Left hindlimb (tissue), 1 donor: ENCODE data around the gene FANCC.
"Not testable (repeated sequence)": the region's sequence is repeated elsewhere in the genome, so short reads cannot be mapped to it uniquely, and the experiment has no call there.

Source experiments
- DNase-seq: peaks from one replicate; pipeline ENCODE4 v3.0.0-alpha.2; 2018

Gene FANCC

DNA sequence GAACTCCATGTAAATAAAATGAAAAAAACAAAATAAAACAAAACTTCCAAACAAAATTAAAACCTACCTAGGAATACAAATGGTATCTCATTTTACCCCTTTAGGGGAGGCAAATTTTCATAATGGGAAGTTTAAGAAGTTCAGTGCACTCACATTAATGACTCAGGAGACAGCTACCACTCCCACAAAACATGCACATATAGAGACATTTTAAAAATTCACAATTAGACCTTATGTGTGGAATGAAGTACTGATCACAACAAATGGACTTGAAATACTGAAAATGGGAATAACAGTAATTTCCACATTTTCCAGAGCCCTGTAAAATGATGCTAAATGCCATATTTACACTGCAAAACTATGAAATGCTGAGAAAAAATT lies 91.8 kb downstream of the FANCC start:
- DNase-seq, result no peak

DNA sequence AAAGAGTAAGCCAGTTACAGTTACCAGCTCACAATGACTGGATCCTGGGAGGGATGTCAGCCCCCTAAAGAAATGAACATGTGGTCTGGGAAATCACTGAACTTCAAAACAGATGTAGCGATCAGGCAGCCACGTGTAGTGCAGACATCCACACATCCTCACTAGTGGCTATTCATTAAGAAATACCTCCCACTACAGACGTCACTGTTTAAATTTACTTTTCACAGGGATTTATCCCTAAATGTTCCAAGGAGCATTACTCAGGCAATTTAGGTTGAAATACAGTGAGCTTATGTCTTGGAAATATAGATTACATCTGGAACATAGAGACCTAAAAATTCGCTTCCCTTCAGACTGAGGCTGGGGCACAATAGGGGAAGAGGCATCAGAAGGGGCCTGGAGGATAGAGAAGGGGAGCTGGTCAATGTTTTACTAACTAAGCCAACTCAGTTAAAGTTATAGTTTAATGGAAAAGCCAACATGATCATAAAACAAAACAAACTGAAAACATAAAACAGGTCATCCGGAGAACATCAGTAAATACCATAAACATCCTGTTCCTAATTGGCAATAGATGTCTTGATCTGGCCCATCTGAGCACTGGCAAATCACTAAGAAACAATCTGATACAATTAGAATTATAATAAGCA lies 92.3 kb downstream of the FANCC start:
- DNase-seq, result no peak

DNA sequence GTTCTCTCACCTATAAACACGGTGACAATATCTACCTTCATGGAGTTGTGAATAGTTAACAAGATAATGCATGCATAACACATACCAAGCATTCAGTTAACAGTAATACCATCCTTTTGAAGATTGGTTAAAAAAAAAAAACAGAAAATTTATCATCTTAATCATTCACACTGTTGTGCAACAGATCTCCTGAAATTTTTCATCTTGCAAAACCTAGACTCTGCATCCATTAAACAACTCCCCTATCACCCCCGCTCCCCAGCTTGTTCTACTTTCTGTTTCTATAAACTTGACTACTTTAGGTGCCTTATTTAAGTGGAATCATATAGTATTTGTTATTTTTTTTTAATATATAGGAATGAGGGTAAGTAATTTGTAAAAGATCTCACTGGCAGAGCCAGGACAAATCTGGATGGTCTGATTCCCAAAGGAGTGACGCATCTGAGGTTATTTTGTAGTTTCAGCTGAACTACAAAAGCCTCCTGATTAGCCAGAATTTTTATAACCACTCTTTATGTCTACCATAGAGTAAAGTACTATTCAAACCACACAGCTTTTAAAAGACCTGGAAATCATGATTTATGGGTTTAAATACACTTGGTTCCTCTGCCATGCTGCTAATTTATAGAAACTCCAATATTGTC lies 93.0 kb downstream of the FANCC start:
- DNase-seq, result no peak

DNA sequence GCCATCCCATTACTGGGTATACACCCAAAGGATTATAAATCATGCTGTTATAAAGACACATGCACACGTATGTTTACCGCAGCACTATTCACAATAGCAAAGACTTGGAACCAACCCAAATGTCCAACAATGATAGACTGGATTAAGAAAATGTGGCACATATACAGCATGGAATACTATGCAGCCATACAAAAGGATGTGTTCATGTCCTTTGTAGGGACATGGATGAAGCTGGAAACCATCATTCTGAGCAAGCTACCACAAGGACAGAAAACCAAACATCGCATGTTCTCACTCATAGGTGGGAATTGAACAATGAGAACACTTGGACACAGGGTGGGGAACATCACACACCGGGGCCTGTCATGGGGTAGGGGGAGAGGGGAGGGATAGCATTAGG lies 97.2 kb downstream of the FANCC start:
- not testable (repeated sequence) for DNase-seq

DNA sequence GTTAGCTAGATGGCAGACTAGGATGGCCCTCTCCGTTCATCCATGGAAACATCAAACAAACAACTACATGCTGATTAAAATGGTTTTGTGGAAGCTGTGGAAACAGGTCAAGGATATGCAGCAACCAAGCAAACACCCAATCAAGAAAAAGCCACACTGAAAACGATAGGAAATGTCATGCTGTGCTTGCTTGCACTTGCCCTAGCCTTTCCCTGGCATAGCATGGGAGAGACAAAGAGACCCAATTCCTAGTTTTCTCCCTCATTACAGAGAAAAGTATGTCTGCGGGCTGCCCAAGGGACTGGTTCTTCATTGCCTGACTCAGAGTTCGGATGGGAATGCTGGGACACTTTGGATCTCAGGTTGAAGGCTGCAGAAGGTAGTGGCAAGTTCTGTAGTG lies 98.7 kb downstream of the FANCC start:
- DNase-seq, result no peak

DNA sequence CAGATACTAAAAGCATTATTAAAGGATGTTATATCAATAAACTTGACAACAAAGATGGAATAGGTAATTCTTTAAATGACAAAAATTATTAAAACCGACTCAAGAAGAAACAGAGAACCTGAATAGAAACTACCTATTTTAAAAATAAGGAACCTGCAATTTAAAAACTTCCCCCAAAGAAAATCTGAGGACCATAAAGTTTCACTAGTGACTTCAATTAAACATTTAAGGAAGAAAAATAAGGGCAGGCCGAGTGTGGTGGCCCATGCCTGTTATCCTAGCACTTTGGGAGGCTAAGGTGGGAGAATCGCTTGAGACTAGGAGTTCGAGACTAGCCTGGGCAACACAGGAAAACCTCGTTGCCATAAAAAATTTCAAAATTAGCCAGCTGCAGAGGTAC lies 99.6 kb downstream of the FANCC start:
- DNase-seq, result no peak

DNA sequence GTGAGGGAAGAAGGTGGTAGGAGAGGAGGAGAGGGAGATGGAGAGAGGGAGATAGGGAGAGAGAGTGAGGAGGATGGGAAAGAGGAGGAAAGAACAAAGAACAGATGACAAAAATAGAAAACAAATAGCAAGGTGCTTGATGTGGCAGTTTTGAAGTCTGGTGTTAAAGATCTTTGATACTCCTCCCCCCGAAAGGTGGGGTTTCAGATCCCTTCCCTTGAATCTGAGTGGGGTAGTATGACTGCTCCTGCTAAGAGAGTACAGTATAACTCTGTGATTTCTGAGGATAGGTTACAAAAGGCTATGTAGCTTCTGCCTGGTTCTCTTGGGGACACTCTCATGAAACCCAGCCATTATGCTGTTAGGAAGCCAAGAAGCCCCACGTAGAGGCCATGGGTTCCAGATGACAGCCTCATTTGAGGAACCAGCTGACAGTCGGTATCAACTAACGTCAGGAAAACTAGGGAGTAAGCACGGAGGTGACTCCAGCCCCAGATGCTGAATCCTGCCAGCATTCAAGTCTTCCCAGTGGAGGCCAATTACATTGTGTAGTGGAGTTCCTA lies 102.1 kb downstream of the FANCC start:
- DNase-seq, result no peak

DNA sequence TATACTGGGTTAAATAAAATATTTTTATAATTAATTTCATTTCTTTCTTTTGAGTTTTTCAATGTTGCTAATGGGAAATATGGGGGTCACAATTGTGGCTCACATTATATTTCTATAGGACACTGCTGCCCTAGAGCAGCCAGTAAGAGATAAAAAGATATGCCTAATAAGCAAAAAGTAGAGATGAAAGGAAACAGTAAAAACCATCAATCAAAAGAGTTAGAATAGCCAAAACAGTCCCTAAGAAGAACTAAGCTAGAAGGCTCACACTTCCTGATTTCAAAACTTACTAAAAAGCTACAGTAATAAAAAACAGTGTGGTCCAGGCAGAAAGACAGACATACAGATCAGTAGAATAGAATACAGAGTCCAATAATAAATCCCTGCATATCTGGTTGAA lies 104.4 kb downstream of the FANCC start:
- no peak for DNase-seq

DNA sequence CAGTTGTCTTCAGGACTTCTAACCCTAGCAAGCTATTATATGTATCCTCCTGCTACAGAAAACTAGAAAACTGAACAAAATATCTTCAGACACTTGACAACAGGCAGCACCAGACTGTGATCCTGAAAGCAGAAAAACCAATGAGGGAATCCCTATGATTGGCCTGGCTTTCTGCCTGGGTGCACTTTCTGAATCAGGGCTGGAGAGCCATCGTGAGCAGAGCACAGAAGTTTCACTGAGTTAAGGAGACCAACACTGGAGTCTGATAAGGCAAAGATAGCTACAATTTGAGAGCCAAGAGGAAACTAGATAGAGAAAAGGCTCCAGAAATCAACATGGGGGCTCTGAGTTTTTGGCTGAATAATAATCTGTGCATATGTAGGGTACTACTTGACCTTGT lies 106.5 kb downstream of the FANCC start:
- no peak for DNase-seq

DNA sequence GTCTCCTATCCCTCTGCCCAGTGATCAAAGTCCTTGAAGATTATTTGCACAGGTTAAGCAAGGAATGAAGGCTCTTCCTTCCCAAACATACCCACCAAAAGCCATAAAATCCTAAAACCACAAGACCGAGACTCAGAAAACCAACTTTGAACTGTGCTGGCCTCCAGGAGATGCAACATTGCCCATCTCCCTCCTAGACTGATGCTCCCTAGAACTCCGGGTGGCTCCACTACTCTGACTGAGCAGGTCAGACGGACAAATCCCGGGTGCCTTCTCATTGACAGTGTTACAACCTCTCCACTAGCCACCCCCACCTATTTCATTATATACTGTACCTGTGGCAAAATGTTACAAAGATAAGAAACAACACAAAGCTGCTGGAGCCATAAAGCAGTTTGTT lies 110.1 kb downstream of the FANCC start:
- DNase-seq, result no peak

DNA sequence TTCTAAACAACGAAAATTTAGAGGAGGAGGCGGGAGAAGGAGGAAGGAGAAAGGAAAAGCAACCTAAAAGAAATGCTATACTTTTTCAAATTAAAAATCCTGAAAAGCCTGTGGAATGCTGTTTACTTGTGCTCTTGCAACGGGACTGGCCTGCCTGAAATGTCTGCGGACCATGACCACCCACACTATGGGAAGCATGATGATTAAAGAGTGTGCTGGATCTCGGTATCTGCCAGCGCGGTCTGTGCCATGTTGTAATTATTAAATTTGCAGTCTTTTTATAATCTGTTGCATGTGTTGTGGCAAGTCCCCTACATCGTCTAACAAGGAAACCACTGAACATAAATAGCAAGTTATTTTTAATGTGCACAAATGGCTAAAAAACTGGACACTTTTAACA lies 111.4 kb downstream of the FANCC start:
- DNase-seq, result peak; percentile 38

DNA sequence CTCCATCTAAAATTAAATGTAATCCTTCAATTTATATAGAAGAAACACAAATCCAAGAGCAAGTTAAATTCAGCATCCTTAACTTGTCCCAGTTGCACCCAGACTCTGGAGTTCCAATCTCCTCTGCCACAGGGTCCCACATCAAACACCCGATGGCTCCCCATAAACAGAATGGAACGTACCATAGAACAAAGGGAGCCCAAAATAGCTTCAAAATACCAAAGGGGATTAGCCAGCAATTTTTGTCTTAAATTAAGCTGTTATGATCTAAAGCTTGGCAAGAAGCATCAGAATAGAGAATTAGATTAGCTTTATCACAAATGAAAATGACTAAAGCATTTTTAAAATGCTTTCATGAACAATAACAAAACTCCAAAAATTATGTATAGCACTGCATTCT lies 112.8 kb downstream of the FANCC start:
- DNase-seq, result no peak

DNA sequence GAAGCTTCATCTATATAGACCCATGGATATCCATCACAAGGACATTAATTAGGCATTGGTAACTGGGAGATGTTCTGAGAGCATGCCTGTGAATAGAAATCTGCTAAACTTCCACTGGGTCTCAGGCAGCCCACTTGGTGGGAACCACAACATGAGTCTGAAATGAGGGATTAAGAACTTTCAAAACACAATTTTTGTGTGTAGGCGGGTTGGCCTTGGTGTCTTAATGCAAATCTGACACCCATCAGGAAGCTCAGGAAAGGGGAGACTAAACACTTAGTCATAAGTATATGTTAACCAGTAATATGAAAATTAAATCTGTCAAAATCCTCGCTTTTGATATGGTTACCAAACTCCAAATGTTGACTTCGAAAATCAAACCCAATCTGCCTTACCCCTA lies 113.2 kb downstream of the FANCC start:
- no peak for DNase-seq

DNA sequence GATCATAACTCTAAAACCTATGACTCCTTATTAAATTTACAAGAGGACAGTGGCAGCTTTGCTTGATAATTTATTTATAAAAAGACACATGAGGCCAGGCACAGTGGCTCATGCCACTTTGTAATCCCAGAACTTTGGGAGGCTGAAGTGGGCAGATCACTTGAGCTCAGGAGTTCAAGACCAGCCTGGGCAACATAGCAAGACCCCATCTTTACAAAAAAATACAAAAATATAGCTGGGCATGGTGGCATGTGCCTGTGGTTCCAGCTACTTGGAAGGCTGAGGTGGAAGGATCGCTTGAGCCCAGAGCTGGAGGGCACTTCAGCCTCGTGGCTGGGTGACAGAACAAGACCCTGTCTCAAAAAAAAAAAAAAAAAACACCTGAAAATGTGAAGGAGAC lies 114.5 kb downstream of the FANCC start:
- not testable (repeated sequence) for DNase-seq

DNA sequence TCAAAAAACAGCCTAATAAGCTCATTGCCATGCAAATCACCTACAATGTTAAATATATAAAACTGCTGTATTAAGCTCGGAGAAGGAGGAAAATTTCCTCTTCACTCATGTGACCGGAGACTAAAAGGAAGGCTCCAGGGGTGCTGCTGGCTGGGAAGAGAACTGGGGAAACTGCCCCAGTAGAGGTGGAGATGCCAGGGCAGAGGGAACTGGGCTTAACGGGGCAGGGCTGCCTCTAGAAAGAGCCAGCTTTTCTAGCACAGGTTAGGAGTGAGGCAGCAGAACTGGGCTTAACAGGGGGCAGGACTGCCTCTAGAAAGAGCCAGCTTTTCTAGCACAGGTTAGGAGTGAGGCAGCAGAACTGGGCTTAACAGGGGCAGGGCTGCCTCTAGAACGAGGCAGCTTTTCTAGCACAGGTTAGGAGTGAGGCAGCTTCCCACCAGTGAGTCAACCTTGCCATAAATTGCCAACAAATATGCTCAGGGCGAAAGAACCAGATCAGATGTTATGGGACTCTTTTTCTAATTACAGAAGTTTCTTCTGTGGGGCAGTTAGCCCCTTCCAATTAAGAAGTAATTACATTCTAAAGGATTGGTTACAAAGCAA lies 115.3 kb downstream of the FANCC start:
- no peak for DNase-seq

DNA sequence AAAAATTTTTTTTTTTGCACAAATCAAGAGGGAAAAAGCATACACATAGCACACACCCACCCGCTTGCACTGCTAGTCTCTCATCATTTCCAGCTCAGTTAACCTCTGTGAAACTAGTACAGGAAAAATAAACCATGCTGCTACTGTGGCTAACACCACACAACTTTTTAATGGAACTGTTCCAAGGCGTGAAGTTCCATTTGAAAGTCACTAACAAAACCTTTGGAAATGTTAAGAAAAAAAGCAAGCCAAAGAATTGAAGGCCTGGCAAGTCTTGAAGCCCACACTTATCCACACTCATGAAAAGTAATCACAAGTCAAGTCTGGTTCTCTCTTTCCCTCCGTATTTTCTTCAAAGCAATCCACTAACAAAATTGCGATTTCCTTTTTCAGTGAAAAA lies 116.3 kb downstream of the FANCC start:
- no peak for DNase-seq

DNA sequence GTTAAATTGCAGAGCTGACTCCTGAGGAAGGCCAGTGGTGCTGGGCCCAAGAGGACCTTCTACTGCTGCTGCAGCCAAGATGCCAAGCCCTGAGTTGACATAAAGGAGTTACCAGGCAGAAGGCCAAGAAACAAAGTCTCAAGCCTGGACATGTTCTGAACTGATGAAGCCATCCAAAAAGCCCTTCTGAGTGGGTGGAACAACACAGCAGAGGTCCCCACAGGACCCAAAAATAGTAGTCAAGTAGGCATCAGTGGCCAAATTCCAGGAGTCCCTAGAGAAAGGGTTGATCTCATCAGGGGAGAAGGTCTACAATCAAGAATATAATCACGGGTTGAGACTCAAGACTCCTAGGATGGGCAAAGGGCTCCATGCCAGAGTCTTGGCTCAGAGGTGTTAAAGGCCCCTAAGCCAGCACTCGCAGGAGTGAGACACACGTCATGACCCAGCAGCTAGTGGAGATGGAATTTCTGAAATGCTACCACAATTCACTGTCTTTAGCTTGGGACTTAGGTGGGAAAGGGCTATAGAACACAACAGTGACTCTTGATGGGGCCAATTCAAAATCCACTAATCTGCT lies 119.7 kb downstream of the FANCC start:
- peak; percentile 71 for DNase-seq

DNA sequence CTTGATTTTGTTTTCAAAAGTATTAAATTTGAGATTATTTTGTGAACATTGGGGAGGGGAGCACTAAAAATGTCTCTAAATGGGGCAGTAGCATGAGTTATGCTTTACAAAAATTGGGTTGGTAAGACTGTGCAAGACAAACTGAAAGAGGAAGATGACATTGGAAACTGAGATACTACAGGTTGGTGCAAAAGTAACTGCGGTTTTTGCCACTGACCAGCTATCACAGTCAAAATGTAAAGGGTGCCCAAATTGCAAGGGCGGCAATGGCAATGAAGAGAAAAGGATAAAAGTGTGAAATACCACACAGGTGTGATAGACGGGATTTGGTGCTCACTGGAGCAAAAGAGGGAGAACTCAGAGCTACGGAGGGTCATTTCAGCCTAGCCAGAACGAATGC lies 124.0 kb downstream of the FANCC start:
- no peak for DNase-seq

DNA sequence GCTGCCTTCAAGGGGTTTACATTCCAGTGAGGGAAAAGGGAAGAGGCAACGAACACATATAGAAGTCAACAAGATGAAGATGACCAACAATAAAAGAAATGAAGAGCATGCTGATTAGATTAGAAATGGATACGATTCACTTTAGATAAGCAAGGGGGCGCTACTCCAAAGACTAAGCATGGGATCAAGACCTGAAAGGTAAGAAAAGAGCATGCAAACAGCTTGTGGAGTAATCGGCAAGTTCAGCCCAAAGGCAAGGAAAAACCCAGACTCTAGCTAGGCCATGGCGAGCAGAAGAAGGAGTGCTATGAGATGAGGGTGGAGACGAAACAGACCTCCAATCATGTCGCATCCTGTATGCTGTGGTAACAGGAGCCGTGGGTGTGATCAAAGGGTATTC lies 124.4 kb downstream of the FANCC start:
- no peak for DNase-seq

DNA sequence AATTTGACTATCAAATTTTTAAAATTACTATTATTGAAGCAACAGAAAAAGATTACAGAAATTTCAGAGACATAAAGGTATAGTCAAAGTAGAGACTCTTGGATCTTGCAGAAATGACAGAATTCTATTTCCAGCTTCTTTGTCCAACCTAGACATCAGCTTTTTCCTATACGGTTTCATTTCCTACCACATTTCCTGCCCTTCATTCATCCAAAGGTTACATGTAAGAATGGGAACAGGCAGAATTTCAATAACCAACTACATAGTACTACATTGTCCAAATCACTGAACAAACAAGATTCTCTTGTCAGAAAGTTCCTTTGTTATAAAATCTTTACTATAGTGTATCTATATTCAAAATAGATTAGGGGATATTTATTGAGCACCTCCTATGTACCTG lies 124.9 kb downstream of the FANCC start:
- DNase-seq, result no peak

DNA sequence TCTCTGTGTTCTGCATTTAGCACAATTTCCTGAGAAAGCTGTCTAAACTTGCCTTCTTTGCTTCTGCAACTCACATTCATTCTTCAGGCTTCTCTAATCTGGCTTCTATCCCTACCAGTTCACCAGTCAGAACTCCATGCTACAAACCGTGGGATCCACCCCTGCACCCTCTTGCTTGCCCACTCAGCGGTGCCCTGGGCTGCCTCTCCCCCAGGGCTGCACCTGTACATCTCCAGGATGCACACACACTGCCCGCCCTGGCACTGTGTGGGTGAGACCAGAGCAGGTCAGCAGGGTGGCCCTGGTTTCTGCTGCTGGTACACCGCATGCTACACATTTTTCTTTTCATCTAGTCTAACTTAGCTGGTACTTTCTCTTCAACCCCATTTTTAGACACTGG lies 127.1 kb downstream of the FANCC start:
- no peak for DNase-seq

DNA sequence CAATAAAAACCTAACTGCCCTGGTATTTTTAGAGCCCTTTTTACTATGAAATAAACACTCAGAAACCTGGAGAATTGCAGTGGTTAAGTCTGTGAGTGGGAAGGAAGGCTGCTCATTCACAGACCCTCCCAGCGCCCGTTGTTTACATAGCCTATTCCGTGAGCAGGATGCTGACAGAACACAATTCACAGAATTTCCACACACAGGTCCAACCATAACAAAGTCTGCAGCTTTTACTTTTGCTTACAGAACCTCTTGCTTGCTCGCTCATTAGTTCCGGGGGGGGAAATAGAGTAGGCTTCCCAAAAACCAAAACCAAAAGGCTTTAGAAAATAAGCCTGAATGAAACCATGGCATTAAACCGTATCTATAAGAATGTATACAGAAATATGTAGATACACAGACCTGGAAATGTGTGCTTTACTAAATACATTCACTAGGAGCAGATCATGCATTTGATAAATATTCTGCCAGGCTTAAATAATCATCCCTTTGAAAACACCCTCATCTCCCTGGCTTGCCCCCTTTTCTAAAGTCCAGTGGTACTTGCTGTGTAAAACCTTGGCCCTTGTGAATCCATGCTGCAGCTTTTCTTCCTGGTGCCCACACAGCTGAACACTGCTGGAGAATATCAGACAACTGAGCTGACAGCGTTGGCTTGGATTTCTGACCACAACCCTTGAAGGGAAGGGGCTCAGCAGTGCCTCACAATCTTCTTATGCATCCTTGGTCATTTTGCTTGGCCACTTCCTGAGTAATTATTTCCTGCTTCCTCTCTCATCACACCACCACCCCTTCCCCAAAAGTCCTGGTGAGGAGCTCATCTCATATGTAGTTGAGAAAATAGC lies 128.0 kb downstream of the FANCC start:
- DNase-seq, result peak; percentile 80

DNA sequence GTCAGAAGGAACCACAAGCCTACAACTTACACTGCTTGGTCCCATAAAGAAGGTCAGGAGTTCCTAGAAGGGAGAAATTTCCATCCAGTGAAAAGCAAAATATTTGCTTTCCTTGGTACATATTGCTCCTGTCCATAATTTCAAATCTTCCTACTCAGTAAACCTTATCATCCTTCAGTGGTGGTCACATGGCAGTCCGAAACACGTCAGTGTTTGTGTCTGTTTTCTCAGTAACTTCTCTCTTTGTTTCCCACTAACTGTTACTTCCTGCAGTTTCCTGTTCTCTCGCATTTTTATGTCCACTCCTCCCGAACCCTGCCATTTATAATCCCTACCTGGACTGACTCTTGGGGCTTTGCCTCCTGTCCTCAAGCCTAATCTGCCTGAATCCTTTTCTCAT lies 129.1 kb downstream of the FANCC start:
- DNase-seq, result no peak
